AG09309 (cell line): Measurements from ENCODE around the gene TMEM81.

Experiments
- DNase-seq: peaks from one replicate; pipeline ENCODE4 v3.0.0-alpha.2; 2010; ENCODE audit warnings: low read depth
- H3K4me3 ChIP-seq: 2 replicates; pipeline ENCODE4 v1.5.1; 2011; ENCODE audit warnings: mild to moderate bottlenecking, low read depth, low read length, moderate library complexity; ENCODE audit not compliant: control insufficient read depth
- CTCF ChIP-seq: IDR thresholded peaks from 2 replicates; pipeline ENCODE4 v1.5.1; 2011; ENCODE audit warnings: mild to moderate bottlenecking, low read depth, low read length, inconsistent platforms; ENCODE audit not compliant: insufficient read depth, control insufficient read depth; ENCODE audit errors: missing control alignments

TMEM81 gene

DNA sequence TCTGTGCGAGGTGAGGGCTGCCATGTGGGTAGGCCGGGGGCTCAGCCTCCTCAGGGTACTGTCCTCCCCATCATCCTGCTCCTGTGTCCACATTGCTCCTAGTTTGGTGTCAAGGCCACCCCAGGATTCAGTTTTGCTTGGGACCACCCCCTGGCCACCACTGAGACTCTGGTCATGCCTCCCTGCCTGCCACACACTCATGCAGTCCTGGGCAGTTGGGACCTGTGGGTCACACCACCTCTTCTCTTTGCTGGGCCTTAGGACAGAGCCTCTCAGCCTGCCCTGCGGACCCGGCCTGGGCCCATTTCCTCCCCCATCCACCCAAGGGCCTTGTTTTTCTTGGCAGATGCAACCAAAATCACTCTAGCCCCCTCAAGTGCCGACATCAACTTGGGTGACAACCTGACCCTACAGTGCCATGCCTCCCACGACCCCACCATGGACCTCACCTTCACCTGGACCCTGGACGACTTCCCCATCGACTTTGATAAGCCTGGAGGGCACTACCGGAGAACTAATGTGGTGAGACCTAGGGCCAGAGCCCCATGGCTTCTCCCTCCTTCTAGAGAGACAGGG is 19.4 kb downstream of the TMEM81 start:
- DNase-seq: no peak
- no peak for TF ChIP-seq CTCF
- H3K4me3 ChIP-seq: no peak overlapping the region

DNA sequence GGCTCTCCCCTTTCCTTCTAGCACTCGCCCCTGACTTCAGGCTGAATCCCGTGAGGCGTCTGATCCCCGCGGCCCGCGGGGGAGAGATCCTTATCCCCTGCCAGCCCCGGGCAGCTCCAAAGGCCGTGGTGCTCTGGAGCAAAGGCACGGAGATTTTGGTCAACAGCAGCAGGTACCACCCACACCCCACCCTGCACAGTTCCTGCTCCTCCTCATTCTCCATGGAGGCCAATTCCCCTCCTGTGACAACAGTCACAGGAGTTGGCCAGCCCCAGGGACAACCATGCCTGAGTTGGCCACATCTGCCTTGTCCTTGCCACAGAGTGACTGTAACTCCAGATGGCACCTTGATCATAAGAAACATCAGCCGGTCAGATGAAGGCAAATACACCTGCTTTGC is 20.0 kb downstream of the TMEM81 start:
- H3K4me3 ChIP-seq: no peak overlapping the region
- DNase-seq: no peak
- no peak for TF ChIP-seq CTCF

DNA sequence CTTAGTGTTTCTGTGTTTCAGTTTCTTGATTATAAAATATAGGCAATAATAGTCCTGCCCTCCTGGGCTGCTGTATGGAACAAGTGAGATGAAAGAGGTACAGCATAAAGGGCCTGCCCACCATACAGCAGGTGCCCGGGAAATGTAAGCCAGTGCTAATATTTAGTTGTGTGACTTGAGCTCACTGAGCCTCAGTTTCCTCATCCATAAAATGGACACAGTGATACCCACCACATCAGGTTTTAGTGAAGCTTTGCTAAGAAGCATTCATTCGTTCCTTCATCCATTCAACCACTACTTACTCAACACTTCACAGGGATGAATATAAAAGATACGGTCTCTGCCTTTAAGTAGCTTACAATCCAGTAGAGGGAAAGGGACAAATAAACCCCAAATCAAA is 21.4 kb downstream of the TMEM81 start:
- no peak for TF ChIP-seq CTCF
- DNase-seq: no peak

DNA sequence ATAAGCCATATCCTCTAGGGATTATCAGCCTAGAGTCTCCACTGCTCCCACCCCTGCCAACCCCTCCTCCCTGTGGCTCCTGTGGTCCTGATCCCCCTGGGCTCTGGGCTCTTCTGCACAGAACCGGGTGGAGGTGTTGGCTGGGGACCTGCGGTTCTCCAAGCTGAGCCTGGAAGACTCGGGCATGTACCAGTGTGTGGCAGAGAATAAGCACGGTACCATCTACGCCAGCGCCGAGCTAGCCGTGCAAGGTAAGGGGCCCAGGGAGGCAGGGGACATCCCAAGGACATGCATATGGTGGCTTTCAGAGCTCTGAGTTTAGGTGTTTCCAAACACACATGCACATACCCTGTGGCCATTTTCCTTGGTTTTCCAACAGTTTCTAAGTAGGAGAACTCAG is 21.9 kb downstream of the TMEM81 start:
- TF ChIP-seq CTCF: no peak
- H3K4me3 ChIP-seq: no peak overlapping the region
- no peak for DNase-seq

More for the DNA sequence above, 21.4 kb downstream of the TMEM81 start:
- no peak overlapping the region for H3K4me3 ChIP-seq

DNA sequence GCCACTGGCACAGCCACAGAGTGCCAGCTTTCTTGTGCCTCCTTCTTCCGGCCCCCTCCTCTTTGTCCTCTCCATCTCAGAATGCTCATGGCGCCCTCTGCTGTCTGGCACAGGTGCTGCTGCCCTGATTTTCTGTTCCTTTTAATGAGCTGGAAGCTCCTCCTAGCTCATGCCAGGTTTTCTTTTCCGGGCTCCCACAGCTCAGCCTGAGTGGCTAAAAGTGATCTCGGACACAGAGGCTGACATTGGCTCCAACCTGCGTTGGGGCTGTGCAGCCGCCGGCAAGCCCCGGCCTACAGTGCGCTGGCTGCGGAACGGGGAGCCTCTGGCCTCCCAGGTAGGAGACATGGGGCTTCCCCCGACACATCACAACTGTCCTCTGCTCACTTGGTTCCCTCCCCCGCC is 22.6 kb downstream of the TMEM81 start:
- TF ChIP-seq CTCF: peak; percentile 90
- DNase-seq: peak; percentile 14
- no peak overlapping the region for H3K4me3 ChIP-seq

DNA sequence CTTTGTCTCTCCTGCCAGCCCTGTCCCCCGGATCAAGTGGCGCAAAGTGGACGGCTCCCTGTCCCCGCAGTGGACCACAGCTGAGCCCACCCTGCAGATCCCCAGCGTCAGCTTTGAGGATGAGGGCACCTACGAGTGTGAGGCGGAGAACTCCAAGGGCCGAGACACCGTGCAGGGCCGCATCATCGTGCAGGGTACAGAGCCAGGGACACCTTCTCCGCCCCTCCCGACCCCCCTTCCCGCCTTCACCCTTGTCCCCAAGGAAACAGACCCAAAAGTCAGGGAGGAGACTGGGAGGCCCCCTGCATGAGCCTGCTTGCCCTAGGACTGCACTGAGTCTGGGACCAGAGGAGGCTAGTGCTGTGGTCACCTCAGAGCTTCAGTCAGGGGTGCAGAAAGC is 23.0 kb downstream of the TMEM81 start:
- no peak for DNase-seq
- TF ChIP-seq CTCF: no peak
- H3K4me3 ChIP-seq: no peak overlapping the region

DNA sequence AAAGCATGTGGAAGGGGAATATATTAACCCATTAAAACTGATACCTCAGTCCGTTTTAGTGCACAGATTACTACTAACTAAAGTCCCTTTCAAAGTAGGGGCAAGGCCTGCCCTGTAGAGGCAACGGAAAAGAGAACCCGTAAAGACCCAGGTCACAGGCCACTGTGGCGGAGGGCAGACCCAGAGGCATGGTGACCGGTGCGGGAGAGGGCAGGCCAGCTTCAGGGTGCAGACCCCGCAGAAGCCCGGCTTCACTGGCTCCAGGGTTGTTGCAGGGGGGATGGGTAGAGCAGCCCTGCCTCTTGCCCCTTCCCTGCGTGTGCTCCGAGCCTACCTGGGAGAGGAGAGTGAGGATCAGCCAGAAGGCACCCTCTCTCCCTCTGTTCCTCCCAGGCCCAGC is 23.5 kb downstream of the TMEM81 start:
- no peak for TF ChIP-seq CTCF
- no peak for DNase-seq
- no peak overlapping the region for H3K4me3 ChIP-seq
